Cerebellar nuclear complex (tissue), 1 donor: ENCODE data around the gene RPL5.
A peak's percentile ranks its signal among the peaks of the same experiment; 100 is the strongest.

ENCODE experiments used
- DNase-seq, 2 experiments: peaks; one replicate each; lab custom pipeline; 2025; lab: John Stamatoyannopoulos, UW

RPL5 gene

DNA sequence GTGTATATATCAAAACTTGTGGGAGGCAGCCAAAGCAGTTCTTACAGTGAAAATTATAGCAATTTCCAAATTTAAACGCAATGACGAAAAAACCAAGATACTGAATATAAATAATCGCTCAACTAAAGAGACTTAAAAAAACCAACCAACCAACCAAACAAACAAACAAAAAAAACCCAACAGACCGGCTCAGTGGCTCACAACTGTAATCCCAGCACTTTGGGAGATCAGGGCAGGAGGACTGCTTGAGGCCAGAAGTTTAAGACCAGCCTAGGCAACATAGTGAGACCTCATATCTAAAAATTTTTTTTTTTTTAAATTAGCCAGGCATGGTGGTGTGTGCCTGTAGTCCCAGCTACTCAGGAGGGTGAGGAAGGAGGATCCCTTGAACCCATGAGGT lies 23.4 kb downstream of the RPL5 start:
- no peak for DNase-seq

DNA sequence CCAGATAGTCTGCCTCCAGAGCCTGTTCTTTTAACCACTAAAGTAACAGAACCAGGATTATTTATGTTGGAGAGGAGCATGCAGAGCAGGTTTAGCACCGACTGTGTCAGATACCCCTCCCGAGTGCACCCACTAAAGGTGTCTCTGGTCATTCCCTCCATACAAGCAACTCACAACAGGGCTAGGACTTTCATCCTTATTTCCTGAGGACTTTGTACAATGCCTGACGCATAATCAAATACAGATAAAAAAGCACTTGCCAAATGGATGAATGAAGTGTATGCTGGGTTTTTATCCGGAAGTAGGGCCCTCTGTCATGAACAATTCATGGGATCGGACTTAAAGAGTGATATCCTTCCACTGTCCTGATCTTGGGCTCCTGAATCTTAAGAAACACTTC lies 26.0 kb downstream of the RPL5 start:
- no peak for DNase-seq

DNA sequence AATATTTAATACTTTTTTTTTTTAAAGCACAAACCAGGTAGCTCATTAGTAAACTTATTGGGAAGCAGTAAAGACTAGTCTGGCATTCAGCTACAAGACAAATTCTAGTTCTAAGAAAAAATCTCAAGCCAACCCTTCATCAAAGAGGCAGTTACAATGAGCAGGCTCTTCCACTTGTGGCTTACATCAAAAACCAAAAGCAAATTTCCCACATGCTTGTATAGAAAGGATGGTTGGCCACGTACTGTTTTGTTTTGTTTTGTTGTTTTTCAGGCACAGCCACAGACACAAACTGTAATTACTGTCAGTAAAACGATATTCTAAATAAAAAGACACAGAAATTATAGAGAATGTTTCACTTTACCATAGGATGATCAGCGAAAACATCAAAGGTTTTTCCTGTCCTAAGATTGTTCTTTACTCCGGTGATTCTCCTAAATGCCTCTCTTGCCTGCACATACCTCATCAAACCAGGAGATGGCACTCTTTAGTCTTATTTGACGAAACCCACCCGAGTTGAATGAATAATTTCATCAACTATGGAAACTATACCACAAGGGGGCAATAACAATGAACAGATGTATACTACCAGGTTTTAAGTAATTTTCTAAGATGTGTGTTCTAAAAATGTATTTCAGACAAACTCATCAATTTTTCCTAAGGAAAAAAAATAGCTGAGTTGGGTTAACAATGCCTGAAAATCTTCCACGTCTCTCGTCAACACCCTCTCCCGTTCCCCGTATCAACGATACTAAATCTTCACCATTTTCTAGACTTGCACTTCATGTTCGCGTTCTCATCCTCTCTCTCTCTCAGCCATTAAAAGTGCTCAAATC lies 26.9 kb downstream of the RPL5 start:
- DNase-seq, result peak in 1 of 2 experiments; percentile 69

DNA sequence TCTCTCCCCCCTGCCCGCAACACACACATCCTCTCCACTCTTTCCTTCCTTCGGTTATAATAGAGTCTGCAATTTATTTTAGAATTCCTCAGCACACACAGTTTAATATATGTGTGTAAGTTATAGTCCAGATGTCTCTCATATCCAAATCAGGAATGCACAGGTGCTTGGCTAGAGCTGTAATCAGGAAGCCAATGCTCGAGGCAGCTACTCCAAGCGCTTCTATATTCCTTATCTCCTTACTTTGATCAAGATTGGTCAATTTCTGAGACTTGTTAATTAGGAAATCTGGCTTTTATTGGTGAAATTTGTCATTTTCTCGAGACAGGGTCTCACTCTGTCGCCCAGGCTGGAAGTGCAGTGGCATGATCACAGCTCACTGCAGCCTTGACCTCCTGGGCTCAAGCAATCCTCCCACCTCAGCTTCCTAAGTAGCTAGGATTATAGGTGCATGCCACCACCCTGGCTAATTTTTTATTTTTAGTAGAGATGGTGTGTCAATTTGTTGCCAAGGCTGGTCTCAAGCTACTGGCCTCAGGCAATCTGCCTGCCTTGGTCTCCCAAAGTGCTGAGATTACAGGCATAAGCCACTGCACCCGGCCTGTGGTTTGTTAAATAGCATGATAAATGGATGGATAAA lies 27.7 kb downstream of the RPL5 start:
- no peak for DNase-seq

DNA sequence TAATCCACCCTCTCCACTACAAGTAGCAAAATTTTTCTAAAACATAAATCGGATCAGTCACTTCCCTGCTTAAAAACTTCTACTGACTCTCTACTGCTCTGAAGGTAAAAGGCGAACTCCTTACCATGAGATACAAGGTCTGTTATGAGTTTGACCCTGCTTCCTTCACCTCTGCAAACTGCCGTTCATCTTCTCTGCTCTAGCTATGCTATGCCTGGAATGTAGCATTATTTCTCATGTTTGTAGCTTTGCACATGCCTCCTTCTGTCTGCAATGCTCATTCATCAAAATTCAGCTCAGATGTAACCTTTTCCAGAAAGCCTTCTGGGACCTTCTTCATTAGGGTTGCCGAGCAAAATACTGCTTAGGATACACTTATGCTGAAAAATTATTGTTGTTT lies 30.8 kb downstream of the RPL5 start:
- no peak for DNase-seq

DNA sequence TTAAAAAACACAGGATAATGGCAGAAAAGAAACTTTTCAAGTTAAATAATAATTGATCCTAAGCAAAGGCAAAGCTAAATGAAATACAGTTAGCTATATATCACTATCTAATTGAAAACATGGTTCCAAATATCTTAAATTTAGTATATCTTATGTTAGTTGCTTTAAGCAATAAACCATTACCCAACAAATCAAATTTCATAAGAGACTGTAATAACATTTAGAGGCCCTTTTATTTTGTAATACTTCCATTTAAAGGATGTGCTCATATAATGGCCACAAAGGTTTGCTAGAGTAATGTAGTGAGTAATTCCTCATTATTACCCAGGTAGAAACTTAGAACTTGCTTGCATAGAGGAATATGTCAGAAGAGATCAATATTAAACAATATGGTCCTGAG lies 32.3 kb downstream of the RPL5 start:
- DNase-seq, result no peak

DNA sequence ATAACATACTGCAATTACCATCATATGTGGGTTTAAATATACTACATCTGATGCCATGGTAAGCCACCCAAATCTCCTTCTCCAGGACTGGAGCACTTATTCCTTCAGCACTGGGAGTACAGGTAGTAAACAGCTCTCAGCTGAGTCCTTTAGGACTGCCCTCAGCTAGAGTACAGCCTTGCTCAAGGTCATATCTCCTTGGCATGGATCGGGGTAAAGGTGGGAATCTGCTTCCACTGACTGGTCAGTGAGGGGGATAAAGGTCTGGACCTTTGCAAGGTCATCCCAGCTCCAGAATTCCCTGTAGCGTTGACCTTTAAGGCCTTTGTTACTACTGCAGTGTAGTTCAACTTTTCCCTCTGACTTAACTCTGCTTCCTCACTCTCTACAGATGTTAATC lies 38.8 kb downstream of the RPL5 start:
- no peak for DNase-seq

DNA sequence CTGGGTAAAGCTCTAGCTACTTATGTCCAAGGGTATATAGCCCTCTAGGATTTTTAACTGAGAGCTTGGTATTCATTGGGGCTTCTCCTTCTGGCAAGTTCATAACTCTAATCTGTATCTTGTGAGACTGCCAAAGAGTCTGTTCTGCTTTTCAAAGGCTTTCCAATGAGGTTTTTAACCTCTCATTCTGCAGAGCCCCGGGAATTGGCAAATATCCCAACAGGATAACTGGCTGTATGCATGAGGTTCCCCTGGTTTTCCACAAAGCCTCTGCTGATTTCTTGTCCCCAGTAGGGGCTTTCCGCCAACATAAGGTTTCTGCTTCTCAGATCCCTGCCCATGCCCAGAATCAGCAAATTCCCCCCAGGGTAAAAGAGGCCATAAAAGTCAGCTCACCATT lies 40.9 kb downstream of the RPL5 start:
- no peak for DNase-seq

DNA sequence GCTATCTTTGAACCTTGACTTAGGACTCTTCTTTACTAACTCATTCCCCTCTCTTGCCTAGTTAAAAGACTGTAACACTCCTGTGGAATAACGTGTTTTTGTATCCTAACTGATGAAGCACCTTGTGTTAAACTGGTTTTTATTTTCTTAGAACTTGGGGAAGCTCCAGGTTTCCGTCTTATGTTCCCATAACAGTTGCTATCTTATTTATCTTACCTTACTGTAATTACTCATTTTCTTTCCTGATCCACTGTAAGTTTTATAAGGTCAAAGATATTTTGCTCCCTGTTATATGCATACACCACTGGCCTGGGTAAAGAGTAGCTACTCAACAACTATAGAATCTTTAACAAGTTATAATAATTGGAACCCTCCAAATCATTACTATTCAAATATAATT lies 43.1 kb downstream of the RPL5 start:
- DNase-seq, result no peak

DNA sequence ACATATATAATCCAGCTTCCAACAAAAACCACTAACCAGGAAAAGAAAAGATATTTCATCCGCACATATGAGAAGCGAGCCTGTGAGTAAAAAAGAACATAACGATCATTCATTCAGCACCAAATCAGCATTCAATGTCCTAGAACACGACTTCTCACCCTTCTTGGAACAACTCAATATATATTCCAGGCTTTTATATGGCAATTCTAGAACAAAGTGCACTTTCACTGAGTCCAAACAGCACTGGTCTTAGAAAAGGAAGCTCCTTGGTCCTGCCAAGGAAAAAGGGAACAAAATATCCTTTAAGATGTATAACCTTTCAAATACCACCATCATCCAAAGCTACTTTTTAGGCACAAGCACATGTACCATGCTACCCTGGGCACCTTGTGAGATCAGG lies 44.5 kb downstream of the RPL5 start:
- no peak for DNase-seq

DNA sequence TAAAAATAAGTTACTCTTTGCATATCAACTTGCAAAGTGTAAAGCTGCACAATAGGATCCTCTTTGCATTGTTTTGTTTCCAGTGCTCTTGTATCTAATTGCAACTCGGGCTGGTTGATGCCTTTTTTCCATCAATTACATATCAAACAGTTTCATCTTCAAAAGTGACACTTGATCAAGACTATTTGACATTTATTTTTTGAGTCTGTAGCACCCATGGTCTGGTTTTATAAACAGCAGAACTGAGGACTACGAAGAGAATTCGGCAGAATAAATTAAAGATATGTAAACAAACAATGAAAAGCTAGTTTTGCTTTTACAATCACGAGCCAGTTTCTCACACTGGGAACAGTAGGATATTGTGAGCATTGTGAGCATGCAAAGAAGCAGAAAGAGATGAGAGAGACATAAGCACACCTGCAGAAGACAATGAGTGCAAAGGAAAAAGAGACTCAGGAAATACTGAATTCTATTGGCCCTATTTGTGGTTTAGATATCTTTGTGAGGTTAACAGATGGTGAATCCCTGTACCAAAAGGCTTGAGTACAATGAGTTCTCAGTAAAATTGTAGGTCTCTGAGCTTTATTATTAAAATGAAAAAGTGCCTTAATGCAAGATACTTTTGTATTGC lies 45.4 kb downstream of the RPL5 start:
- peak in 1 of 2 experiments; percentile 39 for DNase-seq

DNA sequence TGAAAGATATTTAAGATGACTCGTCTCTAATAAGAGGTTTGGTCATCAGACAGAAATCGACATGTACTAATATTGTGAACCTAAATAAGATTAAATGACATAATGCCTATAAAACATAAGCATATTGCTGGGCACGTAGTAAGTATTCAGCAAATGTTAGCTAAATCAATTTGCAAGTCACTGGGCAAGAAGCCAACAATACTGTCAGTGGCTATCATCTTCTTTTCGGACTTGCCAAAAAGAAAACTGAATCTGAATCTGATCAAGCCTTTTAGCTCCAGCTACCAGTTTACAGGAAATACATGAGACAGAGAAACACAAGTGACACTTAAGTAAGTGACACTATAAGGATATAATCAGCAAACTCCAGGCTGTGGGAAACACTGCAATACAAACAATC lies 46.0 kb downstream of the RPL5 start:
- no peak for DNase-seq

DNA sequence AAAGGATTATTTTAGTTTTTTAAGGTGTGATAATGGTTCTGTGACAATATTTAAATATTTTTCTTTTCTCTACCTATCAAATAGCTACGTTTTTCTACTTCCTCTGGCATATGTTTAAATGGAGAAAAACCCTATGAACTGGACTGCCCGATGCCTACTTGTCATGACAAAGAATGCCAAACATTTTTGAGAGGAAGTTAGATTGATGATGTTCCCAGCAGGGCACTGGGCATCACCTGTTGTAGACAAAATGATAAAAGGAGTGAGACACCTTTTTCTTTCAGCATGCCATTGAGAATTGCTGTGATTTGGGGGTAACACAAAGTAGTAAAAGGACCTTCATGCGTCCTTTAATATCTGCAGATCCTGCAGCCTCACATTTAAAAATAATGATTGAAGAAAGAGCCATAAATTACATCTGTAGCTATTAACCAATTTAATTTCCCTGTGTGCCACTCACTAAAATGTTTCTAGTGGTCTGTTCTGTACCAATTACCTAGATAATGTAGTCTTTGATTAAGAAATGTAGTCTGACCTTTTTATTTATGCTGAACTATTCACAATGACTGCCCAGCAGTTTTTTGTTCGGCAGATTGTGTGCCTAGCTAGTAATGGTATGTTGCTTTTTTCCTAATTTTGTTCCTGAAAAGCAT lies 47.6 kb downstream of the RPL5 start:
- no peak for DNase-seq

DNA sequence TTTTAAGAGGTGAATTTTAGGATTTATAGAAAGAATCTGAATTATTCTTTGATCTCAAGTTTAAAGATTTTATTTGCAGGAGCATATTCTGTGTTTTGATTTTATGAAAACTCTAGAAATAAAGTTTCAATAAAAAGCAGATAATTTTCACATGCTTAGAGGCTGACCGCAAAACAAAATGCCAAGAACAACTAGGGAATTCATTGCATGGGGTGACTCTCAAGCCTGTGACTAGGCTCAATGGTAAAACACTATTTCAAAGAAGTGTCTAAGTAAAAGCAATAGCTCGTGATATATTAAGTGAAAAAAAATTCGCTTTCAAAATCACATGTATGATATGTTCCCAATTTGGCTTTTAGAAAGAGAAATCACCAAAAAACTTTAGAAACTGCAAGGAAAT lies 49.6 kb downstream of the RPL5 start:
- DNase-seq, result no peak

DNA sequence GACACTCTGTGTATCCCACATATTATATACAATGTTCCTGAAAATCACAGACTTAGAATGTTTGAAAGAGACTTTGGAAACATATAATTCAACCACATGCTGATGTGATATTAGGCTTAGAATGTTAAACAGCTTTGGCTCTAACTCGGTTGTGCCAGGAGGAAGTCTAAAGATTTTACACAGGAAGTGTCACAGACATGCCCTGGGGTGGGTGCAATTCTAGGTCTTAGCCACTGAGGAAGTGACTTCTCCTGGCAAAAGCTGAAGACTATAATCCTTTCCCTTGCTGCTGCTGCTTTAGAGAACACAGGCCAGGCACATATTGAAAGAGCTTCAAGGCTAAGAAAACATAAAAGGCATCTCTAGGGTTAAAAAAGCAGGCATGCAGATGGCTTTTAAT lies 51.0 kb downstream of the RPL5 start:
- no peak for DNase-seq

DNA sequence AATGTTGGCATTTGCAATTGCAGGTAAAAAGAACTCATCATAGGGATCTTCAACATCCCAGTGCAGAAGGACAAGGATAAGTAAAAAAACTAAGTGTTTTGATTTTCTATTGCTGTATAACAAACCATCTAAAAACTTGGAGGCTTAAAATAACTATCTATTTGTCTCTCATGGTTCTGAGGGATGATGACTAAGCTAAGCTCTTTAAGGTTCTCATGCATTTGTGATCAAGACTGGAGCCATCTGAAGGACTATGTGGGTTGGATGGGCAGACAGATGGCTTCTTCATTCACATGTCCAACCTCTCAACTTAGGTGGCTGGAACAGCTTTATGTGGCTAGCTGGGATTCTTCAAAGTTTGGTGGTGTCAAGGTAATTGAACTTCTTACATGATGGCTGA lies 51.5 kb downstream of the RPL5 start:
- no peak for DNase-seq

DNA sequence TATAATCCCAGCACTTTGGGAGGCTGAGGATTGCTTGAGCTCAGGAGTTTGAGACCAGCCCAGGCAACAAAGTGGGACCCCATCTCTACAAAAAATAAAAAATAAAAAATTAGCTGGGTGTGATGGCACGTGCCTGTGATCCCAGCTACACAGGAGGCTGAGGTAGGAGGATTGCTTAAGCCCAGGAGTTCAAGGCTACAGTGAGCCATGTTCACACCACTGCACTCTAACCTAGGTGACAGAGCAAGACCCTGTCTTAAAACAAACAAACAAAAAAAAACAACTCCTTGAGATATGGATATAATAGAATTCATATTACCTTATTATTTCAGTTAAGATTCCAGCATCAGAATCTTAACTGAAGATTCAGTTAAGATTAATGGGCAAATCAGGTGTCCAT lies 52.4 kb downstream of the RPL5 start:
- no peak for DNase-seq

DNA sequence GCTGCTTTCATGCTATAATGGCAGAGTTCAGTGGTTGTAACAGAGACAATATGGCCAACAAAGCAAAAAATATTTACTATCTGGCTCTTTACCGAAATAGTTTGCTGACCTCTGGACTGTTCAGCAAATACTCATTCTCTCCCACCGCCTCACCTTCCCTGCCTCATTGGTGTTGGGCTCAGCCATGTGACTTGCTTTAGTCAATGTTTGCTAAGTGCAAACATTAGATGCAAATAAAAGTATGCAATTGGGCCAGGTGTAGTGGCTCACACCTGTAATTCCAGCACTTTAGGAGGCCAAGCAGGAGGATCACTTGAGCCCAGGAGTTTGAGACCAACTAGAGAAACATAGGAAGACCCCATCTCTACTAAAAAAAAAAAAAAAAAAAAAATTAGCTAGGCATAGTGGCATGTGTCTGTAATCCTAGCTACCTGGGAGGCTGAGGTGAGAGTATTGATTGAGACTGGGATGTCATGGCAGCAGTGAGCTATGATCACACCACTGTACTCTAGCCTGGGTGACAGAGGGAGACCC lies 55.1 kb downstream of the RPL5 start:
- DNase-seq, result no peak

DNA sequence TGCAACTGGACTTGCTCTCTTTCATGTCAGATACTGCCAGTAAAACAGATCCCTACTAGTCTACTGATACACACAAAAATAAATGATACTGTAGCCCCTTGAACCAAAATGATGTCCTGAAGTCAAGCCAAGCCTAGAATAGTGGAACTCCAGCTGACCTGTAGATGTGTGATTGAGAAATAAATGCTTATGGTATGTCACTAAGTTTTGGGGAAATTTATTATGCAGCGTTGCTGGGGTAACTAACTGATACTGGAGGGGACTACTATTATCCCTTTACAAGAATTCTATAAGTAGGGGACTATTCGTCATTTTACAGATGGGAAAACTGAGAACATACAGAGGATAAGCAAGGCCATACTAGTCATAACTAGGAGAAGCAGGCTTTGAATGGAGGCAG lies 55.6 kb downstream of the RPL5 start:
- no peak for DNase-seq
